Caki2 (cell line): ENCODE results near the gene SVOPL. TPM values are rescaled to one million over a fixed set of nuclear protein-coding genes. Genes with fewer than 3 reads are reported as not detected.

ENCODE experiments used
- DNase-seq: peaks from one replicate; pipeline ENCODE4 v3.0.0-alpha.2; 2015; ENCODE audit warnings: low read depth
- in situ Hi-C: cut with HindIII; loops from 2 replicates; pipeline ENCODE4 v1.10.0; 2016; ENCODE audit warnings: low sequenced_read_pairs, low pct_unique_long_range_greater_than_20kb, mixed read lengths
- total RNA-seq: library from RNA; depleted of rRNA; stranded (reverse); fragments of >200 nt; shearing (Covaris generic); gene quantifications from 2 replicates; pipeline ENCODE4 v1.2.3, GENCODE V29; 2014; ENCODE audit warnings: low replicate concordance

Gene SVOPL
- total RNA-seq, 1 experiment from 2014 or later = not detected

- in situ Hi-C loops = no loop called here
- DNase-seq = no peak
These were observed 35.5 kb downstream of the SVOPL start for GRCh38 chr7:138665669-138666140.

- in situ Hi-C loops = no loop called here
- no peak for DNase-seq
These were observed 35.9 kb downstream of the SVOPL start for GRCh38 chr7:138665249-138665648.

GRCh38 chr7:138663725-138664710 is 37.1 kb downstream of the SVOPL start:
- in situ Hi-C loops = no loop called here
- no peak for DNase-seq

GRCh38 chr7:138662991-138663320 is 38.2 kb downstream of the SVOPL start:
- in situ Hi-C loops = no loop called here

GRCh38 chr7:138662076-138662990 is 38.8 kb downstream of the SVOPL start:
- in situ Hi-C loops = no loop called here
- DNase-seq = no peak

More at GRCh38 chr7:138662991-138663320, 38.2 kb downstream of the SVOPL start:
- DNase-seq = no peak

DNA sequence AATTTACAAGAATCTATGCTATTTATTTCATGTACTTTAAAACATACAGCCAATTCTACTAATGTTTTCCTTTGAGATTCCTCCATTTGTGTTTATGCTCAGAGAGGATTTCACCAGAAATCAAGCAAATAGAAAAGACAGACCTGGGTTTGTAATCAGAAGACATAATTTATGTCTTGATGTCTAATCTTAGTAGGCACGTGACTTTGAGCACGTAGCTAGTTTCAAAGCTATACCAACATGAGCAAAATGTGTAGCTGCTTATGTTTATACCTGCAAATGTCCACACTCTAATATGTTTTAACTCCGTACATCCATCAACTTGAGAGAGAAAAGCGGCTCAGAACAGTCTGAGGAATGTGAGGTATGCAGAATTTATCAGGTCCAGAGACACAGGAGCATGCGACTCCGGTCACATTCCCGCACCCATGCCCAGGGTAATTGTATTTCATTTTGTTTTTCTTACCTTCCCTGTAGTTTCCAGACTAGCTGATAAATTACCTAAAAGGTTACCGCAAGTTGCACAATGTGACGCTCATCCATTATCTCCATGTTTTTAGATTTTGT is 40.0 kb downstream of the SVOPL start:
- peak; percentile 29 for DNase-seq

DNA sequence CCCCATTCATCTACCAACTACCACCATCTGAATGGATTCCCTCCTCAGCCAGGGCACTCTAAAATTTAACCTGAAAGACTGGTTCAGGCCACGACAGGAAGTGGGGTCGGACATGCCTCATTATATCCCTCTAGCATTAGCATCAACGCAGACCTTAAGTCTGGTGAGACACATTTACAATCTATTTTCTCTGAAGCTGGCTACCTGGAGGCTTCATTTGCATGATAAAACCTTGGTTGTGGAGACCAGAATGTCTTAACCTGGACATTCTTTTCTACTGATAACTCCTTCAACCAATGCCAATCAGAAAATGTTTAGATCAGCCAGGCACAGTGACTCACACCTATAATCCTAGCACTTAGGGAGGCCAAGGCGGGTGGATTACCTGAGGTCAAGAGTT is 42.3 kb downstream of the SVOPL start:
- in situ Hi-C loops = no loop called here
- no peak for DNase-seq

More for the DNA sequence above, 40.0 kb downstream of the SVOPL start:
- in situ Hi-C loops = no loop called here

GRCh38 chr7:138657854-138658386 is 43.2 kb downstream of the SVOPL start:
- no peak for DNase-seq
- in situ Hi-C loops = no loop called here

- no peak for DNase-seq
- in situ Hi-C loops = no loop called here
These were observed 44.2 kb downstream of the SVOPL start for GRCh38 chr7:138656952-138657351.

DNA sequence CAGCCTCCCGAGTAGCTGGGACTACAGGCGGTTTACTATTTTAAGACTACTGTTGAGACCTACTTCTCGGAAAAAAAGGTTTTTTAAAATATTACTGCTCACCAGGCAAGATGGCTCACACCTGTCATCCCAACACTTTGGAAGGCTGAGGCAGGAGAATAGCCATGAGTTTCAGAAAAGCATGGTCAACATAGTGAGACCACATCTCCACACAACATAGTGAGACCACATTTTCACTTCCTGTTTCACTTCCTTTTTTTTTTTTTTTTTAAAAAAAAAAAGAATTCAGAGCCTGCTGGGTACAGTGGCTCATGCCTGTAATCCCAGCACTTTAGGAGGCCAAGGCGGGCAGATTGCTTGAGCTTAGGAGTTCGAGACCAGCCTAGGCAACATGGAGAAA is 46.5 kb downstream of the SVOPL start:
- DNase-seq = no peak
- in situ Hi-C loops = no loop called here

GRCh38 chr7:138649506-138649905 is 51.7 kb downstream of the SVOPL start:
- no peak for DNase-seq
- in situ Hi-C loops = no loop called here

DNA sequence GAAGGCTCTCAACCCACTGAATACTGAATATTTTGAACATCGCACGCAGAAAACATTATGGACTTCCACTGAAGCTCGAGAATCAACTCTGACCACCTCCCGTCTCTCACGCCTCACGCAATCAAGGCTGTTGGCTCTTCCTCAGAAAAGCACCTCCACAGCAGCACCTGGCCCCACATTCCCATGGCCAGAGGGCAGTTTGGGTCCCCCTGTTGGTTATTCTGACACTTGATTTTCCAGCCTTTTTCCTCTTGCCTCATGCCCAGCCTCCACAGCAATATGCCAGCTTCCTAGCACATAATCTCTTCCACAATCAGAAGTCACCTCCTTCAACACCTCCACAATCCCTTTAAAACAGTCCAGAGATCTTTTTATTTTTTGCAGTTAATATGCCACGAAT is 55.9 kb downstream of the SVOPL start:
- in situ Hi-C loops = no loop called here
- DNase-seq = no peak

GRCh38 chr7:138632826-138633602 is 68.1 kb downstream of the SVOPL start:
- no peak for DNase-seq
- in situ Hi-C loops = no loop called here

DNA sequence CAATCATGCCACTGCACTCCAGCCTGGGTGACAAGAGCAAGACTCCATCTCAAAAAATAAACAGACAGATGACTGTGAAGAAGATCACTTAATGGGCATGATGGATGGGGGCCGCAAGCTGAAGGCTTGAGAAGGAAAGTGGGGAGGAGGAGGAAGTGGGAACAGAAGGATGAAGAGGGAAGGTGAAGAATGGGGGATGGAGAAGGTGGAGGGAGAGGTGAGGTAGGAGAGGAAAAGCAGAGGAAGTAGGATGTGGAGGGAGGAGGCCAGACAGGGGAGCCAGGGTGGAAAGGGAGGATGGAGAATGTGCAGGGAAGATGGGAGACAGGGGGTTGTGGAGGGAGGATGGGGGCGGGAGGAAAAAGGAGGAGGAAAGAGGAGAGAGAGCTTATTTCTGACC is 68.8 kb downstream of the SVOPL start:
- in situ Hi-C loops = no loop called here
- no peak for DNase-seq

DNA sequence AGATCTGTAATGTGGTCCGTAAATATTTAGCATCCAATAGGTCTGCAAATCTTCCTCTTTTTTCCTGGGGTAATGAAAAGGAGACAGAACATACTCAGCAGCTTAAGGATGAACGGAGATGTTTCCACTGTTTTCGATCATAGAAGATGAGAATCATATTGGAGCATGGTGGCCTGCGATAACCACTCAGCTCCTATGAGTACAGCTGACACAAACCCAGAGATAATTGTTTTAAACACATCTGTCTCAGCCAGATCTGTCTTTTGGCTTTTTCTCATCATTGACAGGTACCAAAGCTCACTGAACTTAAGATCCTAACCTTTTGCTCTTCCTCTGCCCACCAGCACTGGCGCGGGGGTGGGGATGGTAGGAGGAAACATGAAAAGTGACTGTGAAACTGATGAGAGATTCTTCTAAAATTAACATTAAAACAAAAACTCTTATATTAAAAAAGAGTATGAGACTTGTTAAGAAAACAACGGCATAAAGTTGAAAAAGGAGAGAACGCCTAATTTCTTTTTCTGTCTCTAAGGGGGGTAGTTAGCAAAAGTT is 71.0 kb downstream of the SVOPL start:
- in situ Hi-C loops = no loop called here
- no peak for DNase-seq

- no peak for DNase-seq
- in situ Hi-C loops = no loop called here
These were observed 73.8 kb downstream of the SVOPL start for GRCh38 chr7:138627361-138627760.

DNA sequence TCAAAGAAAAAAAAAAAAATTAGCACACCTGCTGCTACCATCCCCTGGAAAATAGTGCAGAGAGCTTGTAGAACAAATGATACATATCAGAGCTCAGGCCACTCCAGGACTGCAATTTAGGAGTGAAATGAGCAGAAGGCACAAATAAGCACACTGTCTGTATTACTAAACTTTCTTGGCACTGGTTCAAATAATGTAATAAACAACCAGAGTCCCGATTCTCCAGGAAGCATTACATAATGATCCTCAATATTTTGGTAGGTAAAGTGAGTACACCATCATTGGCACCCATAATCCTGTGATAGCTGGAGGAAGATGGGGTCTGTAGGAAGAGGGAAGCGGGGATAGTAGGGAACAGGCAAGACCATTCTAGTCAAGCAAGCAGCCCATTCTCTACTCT is 74.3 kb downstream of the SVOPL start:
- DNase-seq = no peak
- in situ Hi-C loops = no loop called here
